GM23248 (cell line): ENCODE data around the gene C6orf62. TPM values are rescaled to one million over a fixed set of nuclear protein-coding genes. Genes with fewer than 3 reads are reported as not detected.

Source experiments
- DNase-seq: peaks from one replicate; pipeline ENCODE4 v3.0.0-alpha.2; 2015
- H2AFZ ChIP-seq: fragments of 200-600 bp; sonication (generic); 2 replicates; pipeline ENCODE4 v1.6.1; 2016; ENCODE audit warnings: antibody characterized with exemption
- H3F3A ChIP-seq: fragments of 200-600 bp; sonication (generic); 2 replicates; pipeline ENCODE4 v1.6.1; 2016; ENCODE audit warnings: mild to moderate bottlenecking, antibody characterized with exemption, mixed run types; ENCODE audit not compliant: insufficient read depth
- H3K27ac ChIP-seq: fragments of 200-600 bp; sonication (generic); 2 replicates; pipeline ENCODE4 v1.5.1; 2016; ENCODE audit warnings: mild to moderate bottlenecking
- H3K27me3 ChIP-seq: fragments of 200-600 bp; sonication (generic); replicated peaks from 2 replicates; pipeline ENCODE4 v1.6.1; 2016; ENCODE audit warnings: mild to moderate bottlenecking; ENCODE audit not compliant: insufficient read depth
- H3K36me3 ChIP-seq: fragments of 200-600 bp; sonication (generic); 2 replicates; pipeline ENCODE4 v1.6.1; 2016; ENCODE audit warnings: low read depth, mild to moderate bottlenecking
- H3K4me1 ChIP-seq: fragments of 200-600 bp; sonication (generic); 2 replicates; pipeline ENCODE4 v1.6.1; 2016; ENCODE audit warnings: mild to moderate bottlenecking; ENCODE audit not compliant: insufficient read depth
- H3K4me2 ChIP-seq: fragments of 200-600 bp; sonication (generic); one replicate; pipeline ENCODE4 v1.6.1; 2016; ENCODE audit warnings: mild to moderate bottlenecking; ENCODE audit not compliant: unreplicated experiment
- H3K4me3 ChIP-seq: fragments of 200-600 bp; sonication (generic); 2 replicates; pipeline ENCODE4 v1.5.1; 2016; ENCODE audit warnings: mild to moderate bottlenecking
- H3K79me2 ChIP-seq: fragments of 200-600 bp; sonication (generic); 2 replicates; pipeline ENCODE4 v1.6.1; 2016; ENCODE audit warnings: mild to moderate bottlenecking; ENCODE audit not compliant: insufficient read depth
- H3K9ac ChIP-seq: fragments of 200-600 bp; sonication (generic); 2 replicates; pipeline ENCODE4 v1.6.1; 2016; ENCODE audit warnings: mild to moderate bottlenecking
- H3K9me2 ChIP-seq: fragments of 200-600 bp; sonication (generic); 2 replicates; pipeline ENCODE4 v1.6.1; 2016; ENCODE audit warnings: mixed run types, mild to moderate bottlenecking, moderate library complexity; ENCODE audit not compliant: insufficient read depth
- H3K9me3 ChIP-seq: fragments of 200-600 bp; sonication (generic); one replicate; pipeline ENCODE4 v1.6.1; 2017; ENCODE audit warnings: low read depth
- H4K20me1 ChIP-seq: fragments of 200-600 bp; sonication (generic); 2 replicates; pipeline ENCODE4 v1.6.0; 2016; ENCODE audit not compliant: insufficient read depth
- EZH2 ChIP-seq: fragments of 200-600 bp; sonication (generic); IDR thresholded peaks from 2 replicates; pipeline ENCODE4 v1.6.1; 2018; ENCODE audit warnings: antibody characterized with exemption, mild to moderate bottlenecking; ENCODE audit not compliant: insufficient read depth, poor library complexity, severe bottlenecking
- EZH2phosphoT487 ChIP-seq: fragments of 200-600 bp; sonication (generic); IDR thresholded peaks from 2 replicates; pipeline ENCODE4 v1.6.1; 2018; ENCODE audit warnings: antibody characterized with exemption, moderate library complexity, mild to moderate bottlenecking, low read depth; ENCODE audit not compliant: insufficient read depth
- WGBS, 2 experiments: methylation state at CpG; one replicate each; pipeline ENCODE4 v1.1.6; 2015 to 2017; ENCODE audit warnings: low lambda C conversion rate in 2 of 2, low coverage in 1 of 2; ENCODE audit errors: missing lambda C conversion rate in 2 of 2; 5-methylcytosine and 5-hydroxymethylcytosine counted together
- in situ Hi-C: fragments of 300-500 bp; cut with MboI; formaldehyde crosslinking; loops from 2 replicates; pipeline ENCODE4 v1.15.0; 2020
- polyA plus RNA-seq: library from polyadenylated mRNA; unstranded; fragments of >200 nt; fragmentation: Nextera tagmentation; extraction: Ambion mirVana; gene quantifications from 2 replicates; pipeline ENCODE4 v1.2.1, GENCODE V29; 2016
- total RNA-seq: library from RNA; depleted of rRNA; stranded (reverse); fragments of >200 nt; shearing (Covaris generic); gene quantifications from 2 replicates; pipeline ENCODE4 v1.2.3, GENCODE V29; 2014

C6orf62 gene
- total and polyA plus RNA-seq, 2 experiments from 2014 or later, result 107 to 307 TPM

- no peaks in the 10 kb centered on the region for H3K79me2 ChIP-seq
- in situ Hi-C loops, result loop anchor here (5.0 to 10.0 kb wide), 2 partner anchors 112 to 259 kb away; no protein-coding TSS in a partner anchor
Observed at GRCh38 chr6:24694198-24694597, 24.8 kb downstream of the C6orf62 start.

GRCh38 chr6:24692848-24693592 lies 25.9 kb downstream of the C6orf62 start:
- H3K27me3 ChIP-seq, result no peaks in the 10 kb centered on the region
- no peaks in the 10 kb centered on the region for H3K9me3 ChIP-seq
- no peaks in the 10 kb centered on the region for H3K36me3 ChIP-seq
- H4K20me1 ChIP-seq, result no peaks in the 10 kb centered on the region
- in situ Hi-C loops, result loop anchor here (5.0 to 10.0 kb wide), 2 partner anchors 111 to 258 kb away; no protein-coding TSS in a partner anchor
- peaks cover 15% of the 10 kb centered on the region for H3F3A ChIP-seq
- H2AFZ ChIP-seq, result no peak overlapping the region
- H3K4me3 ChIP-seq, result no peak overlapping the region
- TF ChIP-seq EZH2 (no peak), EZH2phosphoT487 (no peak)
- no peak overlapping the region for H3K9ac ChIP-seq
- 0 out of 2 replicates have a peak, but pooled peaks cover 6% of the 10 kb centered on the region for H3K4me1 ChIP-seq
- no peaks in the 10 kb centered on the region for H3K79me2 ChIP-seq
- WGBS, 2 experiments, result 88 to 96% methylated on average over 2 of the region's 2 CpGs
- no peaks in the 10 kb centered on the region for H3K9me2 ChIP-seq
- DNase-seq, result no peak
- H3K27ac ChIP-seq, result no peak overlapping the region
- no peak overlapping the region for H3K4me2 ChIP-seq

More at GRCh38 chr6:24694198-24694597, 24.8 kb downstream of the C6orf62 start:
- TF ChIP-seq EZH2phosphoT487 (no peak), EZH2 (no peak)
- Histone ChIP-seq H3K4me3 (no peak overlapping the region), H3K4me1 (0 out of 2 replicates have a peak, but pooled peaks cover 6% of the 10 kb centered on the region), H4K20me1 (no peaks in the 10 kb centered on the region), H3F3A (peaks cover 16% of the 10 kb centered on the region), H3K4me2 (no peak overlapping the region), H3K9ac (no peak overlapping the region), H3K9me3 (no peaks in the 10 kb centered on the region), H3K9me2 (no peaks in the 10 kb centered on the region), H3K36me3 (no peaks in the 10 kb centered on the region), H3K27me3 (no peaks in the 10 kb centered on the region), H2AFZ (no peak overlapping the region), H3K27ac (no peak overlapping the region)
- 53 to 69% methylated on average over 1 of the region's 1 CpG for WGBS, 2 experiments
- no peak for DNase-seq

- H3K27me3 ChIP-seq, result no peaks in the 10 kb centered on the region
- no peak for TF ChIP-seq EZH2phosphoT487
- no peak for TF ChIP-seq EZH2
- no peak overlapping the region for H2AFZ ChIP-seq
- no peaks in the 10 kb centered on the region for H4K20me1 ChIP-seq
- no peaks in the 10 kb centered on the region for H3K79me2 ChIP-seq
- no peak overlapping the region for H3K9ac ChIP-seq
- DNase-seq, result no peak
- H3K9me2 ChIP-seq, result no peaks in the 10 kb centered on the region
- H3K36me3 ChIP-seq, result no peaks in the 10 kb centered on the region
- H3F3A ChIP-seq, result peaks cover 8% of the 10 kb centered on the region; the same call in 1 of the 2 replicates
- WGBS, 2 experiments, result 82 to 88% methylated on average over 3 of the region's 3 CpGs
- no peak overlapping the region for H3K4me2 ChIP-seq
- no peaks in the 10 kb centered on the region for H3K9me3 ChIP-seq
- H3K27ac ChIP-seq, result no peak overlapping the region
- in situ Hi-C loops, result loop anchor here (5.0 to 10.0 kb wide), 2 partner anchors 110 to 258 kb away; no protein-coding TSS in a partner anchor
- H3K4me3 ChIP-seq, result no peak overlapping the region
- H3K4me1 ChIP-seq, result 0 out of 2 replicates have a peak, but pooled peaks cover 6% of the 10 kb centered on the region
Observed at GRCh38 chr6:24692415-24692814, 26.5 kb downstream of the C6orf62 start.

DNA sequence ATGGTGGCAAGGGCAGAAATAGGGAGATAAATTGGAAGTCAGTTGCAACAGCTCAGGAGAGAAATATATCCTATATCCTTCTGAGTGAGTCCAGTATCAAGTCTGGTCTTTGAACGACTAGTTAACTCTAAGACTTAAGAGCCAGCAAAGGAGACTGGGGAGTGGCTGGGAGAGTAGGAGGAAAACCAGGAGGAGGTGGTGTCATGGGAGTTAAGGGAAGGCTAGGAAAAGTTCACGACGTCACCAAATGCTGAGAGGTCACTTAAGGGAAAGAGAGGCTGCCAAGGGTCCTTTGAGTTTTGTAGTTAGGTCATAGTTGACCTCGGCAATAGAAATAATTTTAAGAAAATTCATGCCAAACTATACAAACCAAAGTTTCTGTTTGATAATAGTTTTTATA lies 27.0 kb downstream of the C6orf62 start:
- Histone ChIP-seq H4K20me1 (no peaks in the 10 kb centered on the region), H3K27me3 (no peaks in the 10 kb centered on the region), H3K36me3 (no peaks in the 10 kb centered on the region), H3K9me3 (no peaks in the 10 kb centered on the region), H3K79me2 (no peaks in the 10 kb centered on the region), H3F3A (0 out of 2 replicates have a peak, but pooled peaks cover 4% of the 10 kb centered on the region), H3K4me3 (no peak overlapping the region), H2AFZ (no peak overlapping the region), H3K4me2 (no peak overlapping the region), H3K9ac (no peak overlapping the region), H3K4me1 (0 out of 2 replicates have a peak, but pooled peaks cover 6% of the 10 kb centered on the region), H3K27ac (no peak overlapping the region), H3K9me2 (no peaks in the 10 kb centered on the region)
- no peak for TF ChIP-seq EZH2phosphoT487
- TF ChIP-seq EZH2, result no peak
- in situ Hi-C loops, result loop anchor here (5.0 to 10.0 kb wide), 2 partner anchors 110 to 257 kb away; no protein-coding TSS in a partner anchor
- no peak for DNase-seq
- 85 to 86% methylated on average over 4 of the region's 4 CpGs for WGBS, 2 experiments
